Measurements from ENCODE around the gene HOXC6.
"Not testable (repeated sequence)": the region's sequence is repeated elsewhere in the genome, so short reads cannot be mapped to it uniquely, and the experiment has no call there.

Gene HOXC6

GRCh38 chr12:54041097-54041690 lies 13.0 kb downstream of the HOXC6 start:
- no peak for DNase-seq (ENCODE audit: low read depth in 2 of 2)

GRCh38 chr12:54042033-54042432 lies 13.8 kb downstream of the HOXC6 start:
- not testable (repeated sequence) for DNase-seq (ENCODE audit: low read depth in 2 of 2)

DNA sequence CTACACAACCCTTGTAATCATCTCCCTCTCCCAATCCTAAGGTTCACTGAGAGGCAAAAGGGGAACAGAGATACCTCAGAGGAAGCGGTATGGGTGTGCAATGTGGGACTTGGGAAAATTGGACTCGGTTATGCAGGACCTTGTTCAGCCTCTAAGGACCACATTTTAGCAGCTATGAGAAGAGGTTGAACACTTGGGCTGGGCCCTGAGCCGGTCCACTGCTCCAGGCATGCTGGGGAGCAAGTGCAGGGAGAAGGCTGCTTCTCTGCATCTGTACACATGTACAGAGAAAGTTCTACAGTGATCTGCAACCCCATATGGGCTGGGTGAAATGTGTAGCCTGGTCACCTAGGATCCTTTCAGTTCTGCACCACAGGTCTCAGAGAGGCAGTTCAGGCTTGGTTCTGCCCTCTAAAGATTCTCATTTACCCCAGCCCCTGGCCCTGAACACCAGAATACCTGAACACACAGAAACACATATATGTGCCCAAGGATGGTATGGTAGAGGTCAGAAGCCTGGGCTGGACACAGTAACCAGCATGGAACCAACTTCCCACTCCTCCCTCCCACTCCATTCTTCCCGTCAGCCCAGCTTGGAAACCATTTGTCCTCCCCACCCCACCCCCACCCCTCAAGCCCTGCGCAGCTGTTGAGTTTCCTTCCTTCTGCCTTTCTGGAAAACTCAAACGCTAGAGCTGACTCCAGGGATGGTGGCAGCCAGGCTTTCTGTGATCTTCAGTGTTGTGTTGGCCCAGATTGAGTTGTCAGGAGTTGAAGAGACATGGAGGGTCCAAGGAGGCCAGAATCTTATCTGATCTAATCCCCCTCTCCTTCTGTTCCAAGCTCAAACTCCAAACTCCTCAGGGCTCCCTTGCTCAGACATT lies 15.0 kb downstream of the HOXC6 start:
- no peak for DNase-seq (ENCODE audit: low read depth in 2 of 2)

- no peak for DNase-seq (ENCODE audit: low read depth in 2 of 2)
These were observed 16.3 kb downstream of the HOXC6 start for GRCh38 chr12:54044425-54045103.

DNA sequence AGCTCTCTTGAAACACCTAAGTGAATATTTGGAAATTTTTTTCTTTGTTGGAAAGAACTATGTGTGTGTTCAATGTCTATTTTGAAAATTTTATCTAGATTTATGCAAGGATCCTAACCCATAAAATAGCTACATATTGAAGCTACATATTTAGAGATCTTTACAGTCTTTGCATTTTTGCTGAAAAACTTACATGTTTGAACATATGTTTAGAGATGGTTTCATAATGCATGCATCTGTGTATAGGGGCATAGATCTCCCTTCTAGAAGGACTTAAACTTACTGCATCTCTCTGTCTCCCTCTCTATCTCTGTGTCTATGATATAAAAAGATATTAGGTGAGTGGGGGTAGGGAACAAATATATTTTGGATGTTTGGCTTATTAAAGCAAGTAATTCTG lies 17.2 kb downstream of the HOXC6 start:
- DNase-seq (ENCODE audit: low read depth in 2 of 2): no peak

DNA sequence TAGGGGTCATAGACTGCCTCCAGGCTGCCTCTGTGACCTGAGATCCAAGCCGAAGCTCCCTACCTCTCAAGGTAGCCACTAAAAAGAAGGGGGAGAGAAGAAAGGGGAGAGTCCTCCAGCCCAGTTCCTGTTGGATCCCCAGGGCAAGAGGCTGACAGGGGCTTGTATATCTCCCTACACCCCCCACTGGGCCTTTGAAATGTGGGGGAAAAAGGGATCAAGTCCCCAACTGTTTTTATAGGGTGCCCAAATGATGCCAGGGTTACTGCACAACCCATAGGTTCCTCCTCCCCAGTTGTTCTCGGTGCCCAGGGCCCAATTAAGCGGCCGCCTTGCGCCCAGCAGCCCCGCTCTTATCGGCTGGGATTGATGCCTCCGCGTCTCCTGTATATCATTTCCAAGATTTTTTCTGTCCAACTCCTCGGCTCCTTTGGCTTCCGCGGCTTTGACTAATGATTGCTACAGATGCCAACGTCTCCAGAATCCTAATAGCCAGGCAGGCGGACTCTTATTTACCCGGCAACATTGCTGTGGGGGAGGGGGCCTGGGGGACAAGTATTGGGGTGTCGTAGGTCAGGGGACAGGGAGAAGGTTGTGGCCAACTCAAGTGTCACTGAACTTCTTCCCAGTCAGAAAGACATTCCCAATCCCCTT lies 17.8 kb downstream of the HOXC6 start:
- no peak for DNase-seq (ENCODE audit: low read depth in 2 of 2)

- no peak for DNase-seq (ENCODE audit: low read depth in 2 of 2)
These were observed 18.5 kb downstream of the HOXC6 start for GRCh38 chr12:54046809-54047159.

- DNase-seq (ENCODE audit: low read depth in 2 of 2): no peak
These were observed 19.1 kb downstream of the HOXC6 start for GRCh38 chr12:54047160-54047963.

- no peak for DNase-seq (ENCODE audit: low read depth in 2 of 2)
These were observed 19.7 kb downstream of the HOXC6 start for GRCh38 chr12:54047964-54048303.

- DNase-seq (ENCODE audit: low read depth in 2 of 2): no peak
These were observed 20.3 kb downstream of the HOXC6 start for GRCh38 chr12:54048406-54049093.

- no peak for DNase-seq (ENCODE audit: low read depth in 2 of 2)
These were observed 20.9 kb downstream of the HOXC6 start for GRCh38 chr12:54049108-54049507.

DNA sequence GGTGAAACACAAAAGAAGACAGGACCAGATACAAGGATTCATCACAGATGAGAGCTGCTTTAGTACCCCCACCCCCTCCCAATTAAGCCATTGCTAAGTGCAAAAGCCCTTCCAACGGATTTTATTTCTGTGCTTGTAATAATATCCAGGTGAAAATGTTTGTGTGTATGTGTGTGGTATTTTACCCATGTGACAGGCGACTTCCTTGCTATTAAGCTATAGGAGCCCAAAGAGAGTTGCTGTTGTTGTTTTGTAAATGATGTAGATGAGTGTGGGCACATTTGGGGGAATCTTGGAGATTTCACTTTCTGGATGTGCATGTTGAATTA lies 22.2 kb downstream of the HOXC6 start:
- no peak for DNase-seq (ENCODE audit: low read depth in 2 of 2)

GRCh38 chr12:54051026-54051842 lies 23.0 kb downstream of the HOXC6 start:
- DNase-seq (ENCODE audit: low read depth in 2 of 2): no peak

- no peak for DNase-seq (ENCODE audit: low read depth in 2 of 2)
These were observed 23.7 kb downstream of the HOXC6 start for GRCh38 chr12:54051874-54052437.

GRCh38 chr12:54052438-54053002 lies 24.3 kb downstream of the HOXC6 start:
- no peak for DNase-seq (ENCODE audit: low read depth in 2 of 2)

GRCh38 chr12:54053003-54053750 lies 24.9 kb downstream of the HOXC6 start:
- no peak for DNase-seq (ENCODE audit: low read depth in 2 of 2)

- no peak for DNase-seq (ENCODE audit: low read depth in 2 of 2)
These were observed 25.8 kb downstream of the HOXC6 start, which contains the start of gene HOXC4 for GRCh38 chr12:54053751-54054741. TSS of gene HOXC4 (plus strand) at chr12:54053835. CDS start at chr12:54053923, 88 bp downstream.

Data from stimulated activated CD4-positive, alpha-beta T cell treated with anti-CD3 and anti-CD28 coated beads, Interleukin-12 subunit alpha, Interleukin-12 subunit beta, amount 100 ng/mL, for 24 hours (primary cell).